ENCODE results near the gene TAS2R20.

DNA sequence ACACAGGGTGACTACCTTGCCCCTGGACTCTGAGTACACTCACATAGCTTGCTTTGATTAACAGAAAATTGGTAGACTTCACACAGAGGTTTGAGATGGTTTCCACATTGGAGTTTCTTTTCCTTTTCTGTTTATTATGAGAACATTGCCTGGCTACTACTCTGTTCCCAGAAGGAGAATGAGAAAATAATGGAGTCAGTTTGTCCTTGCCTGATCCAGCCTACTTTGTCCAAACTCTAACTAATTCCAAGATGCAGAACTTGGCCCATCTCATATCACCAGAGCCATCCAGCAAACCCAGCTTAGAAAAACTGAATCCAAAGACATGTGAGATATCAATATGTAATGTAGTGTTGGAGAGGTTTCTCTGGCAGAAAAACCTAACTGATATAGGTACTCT is 31.8 kb downstream of the TAS2R20 start:
- TF ChIP-seq, protein P1, sequence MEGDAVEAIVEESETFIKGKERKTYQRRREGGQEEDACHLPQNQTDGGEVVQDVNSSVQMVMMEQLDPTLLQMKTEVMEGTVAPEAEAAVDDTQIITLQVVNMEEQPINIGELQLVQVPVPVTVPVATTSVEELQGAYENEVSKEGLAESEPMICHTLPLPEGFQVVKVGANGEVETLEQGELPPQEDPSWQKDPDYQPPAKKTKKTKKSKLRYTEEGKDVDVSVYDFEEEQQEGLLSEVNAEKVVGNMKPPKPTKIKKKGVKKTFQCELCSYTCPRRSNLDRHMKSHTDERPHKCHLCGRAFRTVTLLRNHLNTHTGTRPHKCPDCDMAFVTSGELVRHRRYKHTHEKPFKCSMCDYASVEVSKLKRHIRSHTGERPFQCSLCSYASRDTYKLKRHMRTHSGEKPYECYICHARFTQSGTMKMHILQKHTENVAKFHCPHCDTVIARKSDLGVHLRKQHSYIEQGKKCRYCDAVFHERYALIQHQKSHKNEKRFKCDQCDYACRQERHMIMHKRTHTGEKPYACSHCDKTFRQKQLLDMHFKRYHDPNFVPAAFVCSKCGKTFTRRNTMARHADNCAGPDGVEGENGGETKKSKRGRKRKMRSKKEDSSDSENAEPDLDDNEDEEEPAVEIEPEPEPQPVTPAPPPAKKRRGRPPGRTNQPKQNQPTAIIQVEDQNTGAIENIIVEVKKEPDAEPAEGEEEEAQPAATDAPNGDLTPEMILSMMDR (conservative IDR thresholded peaks at IDR 0.05; ENCODE audit: low read depth in 2 of 2) = no peak
- TF ChIP-seq EZH2 (IDR thresholded peaks at IDR 0.05; ENCODE audit: low read depth, unreplicated experiment) (no peak), REST (IDR thresholded peaks at IDR 0.05; ENCODE audit: unreplicated experiment) (no peak), POLR2AphosphoS5 (IDR thresholded peaks at IDR 0.05; ENCODE audit: low read depth) (no peak), ZNF114 (CRISPR knock-in tag; IDR thresholded peaks at IDR 0.05) (no peak), CREB1 (CRISPR knock-in tag; IDR thresholded peaks at IDR 0.05; ENCODE audit: low read depth) (no peak), JUNB (IDR thresholded peaks at IDR 0.05; ENCODE audit: unreplicated experiment) (no peak), ZNF331 (CRISPR knock-in tag; IDR thresholded peaks at IDR 0.05; ENCODE audit: low read depth) (no peak), EZH2phosphoT487 (IDR thresholded peaks at IDR 0.05; ENCODE audit: unreplicated experiment) (no peak), STAT1 (IDR thresholded peaks at IDR 0.05; ENCODE audit: unreplicated experiment) (no peak)
